Lower leg skin (tissue), 3 donors: ENCODE results near the gene NSG2.

Experiments used
- CTCF ChIP-seq, 3 donors: fragments of 450-650 bp; IDR thresholded peaks; one replicate each; pipeline ENCODE4 v1.5.1; 2016; ENCODE audit warnings: antibody characterized with exemption in 3 of 3, mild to moderate bottlenecking in 3 of 3, moderate library complexity in 2 of 3
- POLR2A ChIP-seq, 2 donors: fragments of 450-650 bp; IDR thresholded peaks; one replicate each; pipeline ENCODE4 v1.6.1; 2016 to 2017; ENCODE audit warnings: antibody characterized with exemption in 2 of 2, mild to moderate bottlenecking in 1 of 2, moderate library complexity in 1 of 2

- TF ChIP-seq CTCF (IDR thresholded peaks at IDR 0.05) (no peak), POLR2A (IDR thresholded peaks at IDR 0.05) (no peak)
Measured at GRCh38 chr5:174052636-174053035, 7.1 kb downstream of the NSG2 start.
